ENCODE data around the gene OTOG.

DNA sequence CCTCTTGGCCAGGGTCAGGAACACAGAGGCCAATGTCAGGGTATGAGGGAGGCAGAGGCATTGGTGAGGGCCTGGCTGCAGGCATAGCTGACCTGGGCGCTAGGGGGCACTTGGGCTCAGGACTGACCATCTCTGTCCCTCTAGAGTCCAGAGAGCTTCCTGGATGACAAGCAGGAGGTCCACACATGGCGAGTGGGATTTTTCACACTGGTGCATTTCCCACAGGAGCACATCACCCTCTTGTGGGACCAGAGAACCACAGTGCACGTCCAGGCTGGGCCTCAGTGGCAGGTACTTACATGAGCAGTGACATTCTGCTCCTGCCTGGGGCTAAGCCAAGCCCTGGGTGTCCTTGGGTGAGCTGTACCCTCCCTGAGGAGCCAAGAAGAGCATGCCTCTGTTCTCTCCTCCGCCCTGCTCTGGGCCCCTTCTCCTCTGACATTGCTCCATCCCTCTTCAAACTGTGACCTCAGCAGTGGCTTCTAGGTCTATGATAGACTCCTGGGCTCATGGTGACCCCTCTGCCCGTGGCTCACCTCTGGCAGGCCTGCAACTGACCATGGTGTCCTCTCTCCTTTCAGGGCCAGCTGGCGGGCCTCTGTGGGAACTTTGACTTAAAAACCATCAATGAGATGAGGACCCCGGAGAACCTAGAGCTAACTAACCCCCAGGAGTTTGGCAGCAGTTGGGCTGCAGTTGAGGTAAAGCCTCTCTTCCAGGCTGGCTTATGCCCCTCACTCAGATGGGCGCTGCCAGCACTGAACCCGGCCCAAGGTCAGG is 46.6 kb downstream of the OTOG start:
- TF ChIP-seq SP1 (IDR thresholded peaks at IDR 0.05) = no peak
- TF ChIP-seq BHLHE40 (IDR thresholded peaks at IDR 0.05; ENCODE audit: borderline replicate concordance) = no peak

Measured in HEK293T (cell line).